Psoas muscle (tissue), 8 donors: ENCODE measurements around the gene PVRIG. TPM values are rescaled to one million over a fixed set of nuclear protein-coding genes. Genes with fewer than 3 reads are reported as not detected.
"Not testable (repeated sequence)": the region's sequence is repeated elsewhere in the genome, so short reads cannot be mapped to it uniquely, and the experiment has no call there.

Source experiments
- ATAC-seq, 4 donors: fragments of 200-7000 bp; cut with Tn5 transposase; one replicate each; pipeline ENCODE4 v1.9.1; 2020; ENCODE audit warnings: moderate library complexity in 3 of 4, mild to moderate bottlenecking in 2 of 4
- DNase-seq, 2 donors: peaks; one replicate each; pipeline ENCODE4 v3.0.0-alpha.2; 2020
- H3K27ac ChIP-seq: fragments of 200-600 bp; one replicate; pipeline ENCODE4 v1.8.0; 2022
- H3K27me3 ChIP-seq, 3 donors: fragments of 200-600 bp in 1 of 3; one replicate each; pipeline versions ENCODE4 v1.6.1 to v1.8.0; 2013 to 2022; ENCODE audit warnings: low read length in 2 of 3, mild to moderate bottlenecking in 2 of 3, moderate library complexity in 1 of 3; ENCODE audit not compliant: insufficient read depth in 3 of 3
- H3K36me3 ChIP-seq, 2 donors: fragments of 200-600 bp in 1 of 2; one replicate each; pipeline versions ENCODE4 v1.6.1 to v1.8.0; 2013 to 2022; ENCODE audit warnings: low read depth in 1 of 2, mild to moderate bottlenecking in 1 of 2, moderate library complexity in 1 of 2; ENCODE audit not compliant: insufficient read depth in 1 of 2
- H3K4me1 ChIP-seq: fragments of 200-600 bp; one replicate; pipeline ENCODE4 v1.8.0; 2022
- H3K4me3 ChIP-seq: fragments of 200-600 bp; one replicate; pipeline ENCODE4 v1.8.0; 2022; ENCODE audit warnings: mild to moderate bottlenecking
- H3K9me3 ChIP-seq: fragments of 200-600 bp; one replicate; pipeline ENCODE4 v1.8.0; 2022
- CTCF ChIP-seq: fragments of 200-600 bp; IDR thresholded peaks from one replicate; pipeline ENCODE4 v1.8.0; 2022; ENCODE audit warnings: antibody characterized with exemption
- WGBS, 3 donors: extraction: QIAGEN DNeasy Blood & Tissue Kit; methylation state at CpG; one replicate each; pipeline versions ENCODE4 v1.1.6 to v1.1.7; 2013; 5-methylcytosine and 5-hydroxymethylcytosine counted together
- intact Hi-C, 2 donors: fragments of 100-400 bp; cut with DNase I; formaldehyde crosslinking; loops; one replicate each; pipeline versions ENCODE4 v1.11.0 to v1.14.2; 2022
- polyA plus RNA-seq, 3 donors: library from polyadenylated mRNA; stranded (reverse); fragments of 200-250 nt; gene quantifications; one replicate each; pipeline ENCODE4 v1.2.3, GENCODE V29; 2013
- total RNA-seq, 4 donors: library from RNA; stranded (reverse); fragmentation: NEBNext Ultra II Directional in 2 of 4; extraction: Animal tissue kit (Norgen Biotek cat#: 25700) in 2 of 4; gene quantifications; one replicate each; pipeline versions ENCODE4 v1.2.1 to v1.2.4, GENCODE V29; 2021 to 2023
- donor health status: healthy with polysubstance abuse.
- donor health status: DM: no; HTN: no; CAD: no; lungs with moderate emphysema.
- donor health status: Bipolar disorder and iron deficiency.
- donor health status: healthy.
- donor health status: DM: yes; HTN: yes; CAD: no.
- donor health status: DM: no; HTN: no; CAD: no.
- donor health status: DM: no; HTN: no; CAD: no.
- donor health status: DM: yes; HTN: yes; CAD: no.

The PVRIG gene
- total and polyA plus RNA-seq, 7 donors = 0.05 to 0.61 (median 0.10) TPM; not detected in 3

GRCh38 chr7:100215895-100216294 is 3.9 kb upstream of the PVRIG start:
- no peaks in the 10 kb centered on the region for H3K27me3 ChIP-seq
- intact Hi-C loops = loop anchor here (10.0 kb wide), 2 partner anchors 61 to 129 kb away; partner anchors contain the start of gene TRAPPC14 (in 1 of the 2)
- peak overlapping the region; percentile 50 for H3K27ac ChIP-seq
- H3K36me3 ChIP-seq = peaks cover 0 to 26% of the 10 kb centered on the region in 2 donors
- 16 to 23% (median 18%) methylated on average over 6 of the region's 6 CpGs for WGBS, 3 donors
- peak; percentile 15 to 48 (median 44) for ATAC-seq
- H3K4me1 ChIP-seq = peaks cover 8% of the 10 kb centered on the region
- no peaks in the 10 kb centered on the region for H3K9me3 ChIP-seq
- H3K4me3 ChIP-seq = no peak overlapping the region
- TF ChIP-seq CTCF = no peak
- no peak for DNase-seq

GRCh38 chr7:100217934-100218333 is 1.8 kb upstream of the PVRIG start:
- peak; percentile 87 to 91 for DNase-seq
- H3K4me3 ChIP-seq, H3K27me3 ChIP-seq, H3K4me1 ChIP-seq, H3K9me3 ChIP-seq: not testable (repeated sequence)
- H3K27ac ChIP-seq = peak overlapping the region; percentile 41
- peak in 3 of 4 donors; percentile 26 to 61 (median 34) for ATAC-seq
- intact Hi-C loops = loop anchor here (1.0 to 10.0 kb wide), 3 partner anchors 30 to 127 kb away; partner anchors contain the start of gene TRAPPC14 (in 1 of the 2)
- peak; percentile 67 for TF ChIP-seq CTCF
- WGBS, 3 donors = 0% methylated on average over 2 of the region's 5 CpGs; no CpG with 5 or more reads in 1 of the 3 donors
- peaks cover 0 to 41% of the 10 kb centered on the region in 2 donors for H3K36me3 ChIP-seq

- intact Hi-C loops = loop anchor here (10.0 kb wide), 2 partner anchors 65 to 125 kb away; partner anchors contain the start of gene TRAPPC14 (in 1 of the 2)
- H3K4me1 ChIP-seq = peaks cover 8% of the 10 kb centered on the region
- H3K9me3 ChIP-seq = no peaks in the 10 kb centered on the region
- WGBS, 3 donors = 68 to 84% (median 74%) methylated on average over 9 to 10 of the region's 10 CpGs
- H3K36me3 ChIP-seq = peaks cover 0 to 55% of the 10 kb centered on the region in 2 donors
- no peaks in the 10 kb centered on the region for H3K27me3 ChIP-seq
- H3K4me3 ChIP-seq = no peak overlapping the region
- no peak for DNase-seq
- no peak for ATAC-seq
- TF ChIP-seq CTCF = no peak
- peak overlapping the region; percentile 23 for H3K27ac ChIP-seq
These were observed 445 bp upstream of the PVRIG start for GRCh38 chr7:100219271-100219737.

- intact Hi-C loops = loop anchor here in 1 of 2 donors (5.0 kb wide), 1 partner anchor 643 kb away; no protein-coding TSS in a partner anchor
These were observed 959 bp downstream of the PVRIG start for GRCh38 chr7:100220586-100221230.

More at GRCh38 chr7:100220586-100221230, 959 bp downstream of the PVRIG start:
- no peaks in the 10 kb centered on the region for H3K27me3 ChIP-seq
- H3K27ac ChIP-seq = no peak overlapping the region
- no peaks in the 10 kb centered on the region for H3K9me3 ChIP-seq
- WGBS, 3 donors = 82 to 89% (median 84%) methylated on average over 21 to 22 of the region's 22 CpGs
- DNase-seq (no peak), ATAC-seq (no peak)
- no peak for TF ChIP-seq CTCF
- H3K4me3 ChIP-seq = no peak overlapping the region
- peaks cover 0 to 67% of the 10 kb centered on the region in 2 donors for H3K36me3 ChIP-seq
- peaks cover 6% of the 10 kb centered on the region for H3K4me1 ChIP-seq
